GDM1 (cell line): ENCODE measurements around the gene ESPNL.

Experiments
- DNase-seq: peaks from one replicate; lab custom pipeline; 2025; lab: John Stamatoyannopoulos, UW

Gene ESPNL

DNA sequence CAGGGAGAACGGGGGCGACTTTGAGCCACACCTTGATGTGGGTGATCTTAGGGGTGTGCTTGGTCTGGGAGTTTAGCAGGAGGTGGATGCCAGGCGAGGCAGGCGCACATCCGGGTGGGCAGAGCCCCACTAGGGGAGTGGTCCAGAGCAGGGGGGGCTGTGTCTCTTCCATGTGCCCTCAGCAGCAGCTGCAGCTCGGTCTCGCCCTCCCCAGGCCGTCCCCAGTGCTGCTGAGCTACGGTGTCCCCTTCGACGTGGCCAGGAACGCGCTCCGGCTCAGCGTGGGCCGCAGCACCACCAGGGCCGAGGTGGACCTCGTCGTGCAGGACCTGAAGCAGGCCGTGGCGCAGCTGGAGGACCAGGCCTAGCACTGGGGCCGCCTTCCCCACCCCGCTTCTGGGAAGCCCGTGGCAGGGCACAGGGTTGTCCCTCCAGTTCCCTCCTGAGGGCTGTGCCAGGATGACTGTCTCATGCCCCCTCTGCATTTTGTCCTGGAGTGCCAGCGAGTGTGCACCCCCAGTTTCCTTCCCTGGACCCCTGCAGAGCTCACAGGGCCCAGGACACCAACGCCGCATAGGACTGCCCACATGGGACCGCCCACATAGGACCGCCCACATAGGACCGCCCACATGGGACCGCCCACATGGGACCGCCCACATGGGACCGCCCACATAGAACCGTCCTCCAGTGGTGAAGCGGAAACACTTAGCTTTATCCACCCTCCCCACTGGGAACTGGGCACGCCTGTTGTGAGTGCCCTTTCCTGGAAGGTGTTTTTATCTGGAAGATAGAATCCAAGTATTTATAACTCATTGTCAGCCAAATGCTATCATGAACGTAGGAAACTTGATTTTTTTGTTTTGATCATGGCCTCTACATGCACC, 1.9 kb upstream of the ESPNL start:
- no peak for DNase-seq

DNA sequence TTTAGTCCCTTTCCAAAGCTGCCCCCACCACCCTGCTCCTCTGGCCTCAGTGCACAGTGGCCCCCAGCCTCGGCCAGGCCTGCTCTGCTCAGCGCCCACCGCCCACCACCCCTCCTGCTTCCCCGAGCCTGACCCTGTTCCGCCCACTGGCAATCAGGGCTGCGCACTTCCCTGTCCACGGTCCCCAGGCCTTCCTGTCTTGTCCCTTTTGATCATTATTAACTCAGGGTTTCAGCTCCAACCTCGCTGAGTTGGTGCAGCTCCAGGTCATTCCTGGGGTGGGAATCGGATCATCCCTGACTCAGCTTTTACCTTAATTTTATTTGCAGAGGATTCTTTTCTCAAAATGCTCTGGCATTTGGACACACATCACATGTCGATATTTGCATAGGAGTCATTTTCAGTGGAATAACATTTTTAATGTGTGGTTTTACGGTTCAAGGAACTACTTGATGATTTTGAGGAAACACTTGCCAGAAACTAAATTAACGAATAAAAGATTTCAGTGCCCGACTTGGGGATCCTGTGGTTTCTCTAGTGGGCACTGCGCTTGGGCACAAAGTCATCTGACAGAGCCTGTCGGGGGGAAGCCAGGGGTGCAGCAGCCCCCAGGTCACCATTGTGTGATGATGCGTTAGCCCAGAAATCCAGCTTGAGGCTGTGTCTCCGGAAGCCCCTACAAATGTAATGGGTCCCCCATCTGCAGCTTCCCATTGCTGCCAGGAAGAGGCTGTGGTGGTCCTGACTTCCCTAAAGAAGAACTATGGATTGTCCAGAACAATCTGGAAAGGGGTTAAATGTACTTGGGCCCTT, 1.0 kb upstream of the ESPNL start:
- DNase-seq = no peak

DNA sequence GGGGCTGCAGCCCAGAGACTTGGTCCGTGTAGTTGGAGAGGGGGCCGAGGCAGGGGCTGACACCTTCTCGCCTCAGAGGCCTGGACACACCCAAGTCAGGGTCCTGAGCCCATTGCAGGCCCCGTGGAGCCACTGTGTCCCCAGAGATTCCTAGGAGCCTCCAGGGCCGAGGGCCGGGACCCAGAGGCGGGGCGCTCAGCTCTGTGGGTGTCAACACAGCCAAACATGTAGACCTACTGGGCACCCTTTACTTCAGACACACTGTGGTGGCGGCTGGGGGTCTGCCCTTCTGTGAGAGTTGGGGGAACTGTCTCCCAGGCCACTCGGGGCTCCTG, 459 bp upstream of the ESPNL start:
- DNase-seq = no peak

DNA sequence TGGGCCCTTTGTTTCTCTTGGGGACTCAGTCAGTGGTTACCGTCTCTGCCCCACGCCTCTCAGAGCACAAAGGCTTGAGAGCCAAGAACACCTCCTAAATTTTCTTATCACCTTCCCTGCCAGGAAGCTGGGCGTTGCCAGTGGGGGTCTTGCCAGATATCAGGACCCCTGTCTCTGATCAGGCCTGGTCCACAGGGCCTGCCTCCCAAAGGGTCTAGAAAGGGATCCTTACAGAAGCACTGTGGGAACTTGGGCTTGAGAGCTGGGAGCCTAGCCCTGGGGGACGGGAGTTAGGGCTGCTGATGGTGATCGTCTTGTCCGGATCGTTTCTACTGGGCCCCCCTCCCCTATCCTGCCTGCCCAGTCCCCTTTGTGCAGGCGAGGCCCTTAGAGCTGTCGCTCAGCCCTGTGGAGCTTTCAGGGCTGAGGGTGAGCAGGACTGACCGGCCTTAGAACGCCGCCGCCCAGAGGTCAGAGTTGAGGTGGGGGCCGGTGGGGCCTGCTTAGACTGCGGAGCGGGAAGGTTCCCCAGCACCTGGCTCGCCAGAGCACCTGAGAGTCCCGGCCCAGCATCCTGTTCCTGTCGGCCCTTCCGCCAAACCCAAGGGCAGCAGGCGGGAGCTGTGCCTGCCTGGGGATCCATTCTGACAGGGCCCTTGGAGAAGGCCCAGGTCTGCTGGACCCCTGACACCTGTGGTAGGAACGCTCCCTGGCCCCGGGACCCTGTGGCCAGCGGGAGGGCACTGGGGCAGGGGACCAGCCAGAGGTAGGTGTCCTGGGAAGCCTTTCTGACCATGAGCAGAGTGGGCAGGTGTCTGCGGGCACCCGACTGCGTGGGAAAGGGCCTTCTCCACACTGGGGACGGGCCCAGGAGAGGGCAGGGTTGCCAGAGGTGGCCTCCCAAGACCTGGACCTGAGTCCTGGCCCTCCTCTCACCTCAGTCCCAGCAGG, 956 bp downstream of the ESPNL start:
- DNase-seq = no peak

DNA sequence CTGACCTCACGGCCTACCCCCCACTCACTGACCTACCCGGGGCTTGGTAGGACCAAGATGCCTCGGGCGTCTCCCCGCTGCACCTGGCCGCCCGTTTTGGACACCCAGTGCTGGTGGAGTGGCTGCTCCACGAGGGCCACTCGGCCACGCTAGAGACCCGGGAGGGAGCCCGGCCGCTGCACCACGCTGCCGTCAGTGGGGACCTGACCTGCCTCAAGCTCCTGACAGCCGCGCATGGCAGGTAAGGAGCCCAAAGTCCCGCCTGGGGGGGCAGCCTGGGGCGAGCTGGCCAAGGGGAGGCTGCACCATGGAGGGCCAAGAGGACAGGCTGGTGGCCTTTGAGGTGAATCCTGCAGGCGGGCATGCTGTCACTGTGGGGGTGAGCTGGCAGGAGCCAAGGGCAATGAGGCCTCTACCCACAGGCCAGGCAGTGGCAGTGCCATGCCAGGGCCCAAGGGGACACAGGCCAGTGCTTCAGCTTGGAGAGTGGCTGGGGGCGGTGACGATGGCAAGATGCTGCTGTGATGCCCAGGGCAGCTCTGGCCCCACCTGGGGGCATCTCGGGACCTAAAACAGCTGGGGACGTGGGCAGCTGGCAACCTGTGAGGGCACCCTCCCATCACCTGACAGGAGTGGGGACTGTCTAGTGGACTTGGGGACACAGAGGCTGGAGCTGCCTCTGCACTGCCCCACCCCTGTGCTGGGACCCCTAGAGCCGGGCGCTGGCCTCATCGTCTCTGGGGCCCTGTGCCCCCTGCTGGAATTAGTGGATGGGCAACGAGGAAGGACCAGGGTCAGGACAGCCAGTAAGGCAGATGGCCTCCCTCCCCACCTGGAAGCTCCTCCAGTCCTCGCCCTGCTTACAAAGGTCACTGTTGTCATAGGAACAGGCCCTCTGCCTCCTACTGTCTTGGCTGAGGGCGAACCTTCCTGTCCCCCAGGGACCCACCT, 2.0 kb downstream of the ESPNL start:
- no peak for DNase-seq

DNA sequence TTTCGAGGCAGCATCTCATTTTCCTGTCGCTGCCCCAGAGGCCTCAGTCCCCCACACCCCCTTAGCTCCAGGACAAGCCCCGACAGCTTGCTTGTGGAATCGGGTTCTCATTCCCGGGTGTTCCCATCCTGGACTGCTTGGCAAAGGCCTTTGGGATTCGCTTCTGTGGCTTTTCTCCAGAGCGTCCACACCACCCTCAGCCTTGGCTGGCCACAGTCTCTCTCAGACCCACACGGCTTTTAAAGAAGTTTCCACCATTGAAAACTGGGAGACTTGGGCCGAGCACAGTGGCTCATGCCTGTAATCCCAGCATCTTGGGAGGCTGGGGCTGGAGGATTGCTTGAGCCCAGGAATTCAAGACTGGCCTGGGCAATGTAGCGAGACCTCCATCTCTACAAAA, 2.7 kb downstream of the ESPNL start:
- no peak for DNase-seq

DNA sequence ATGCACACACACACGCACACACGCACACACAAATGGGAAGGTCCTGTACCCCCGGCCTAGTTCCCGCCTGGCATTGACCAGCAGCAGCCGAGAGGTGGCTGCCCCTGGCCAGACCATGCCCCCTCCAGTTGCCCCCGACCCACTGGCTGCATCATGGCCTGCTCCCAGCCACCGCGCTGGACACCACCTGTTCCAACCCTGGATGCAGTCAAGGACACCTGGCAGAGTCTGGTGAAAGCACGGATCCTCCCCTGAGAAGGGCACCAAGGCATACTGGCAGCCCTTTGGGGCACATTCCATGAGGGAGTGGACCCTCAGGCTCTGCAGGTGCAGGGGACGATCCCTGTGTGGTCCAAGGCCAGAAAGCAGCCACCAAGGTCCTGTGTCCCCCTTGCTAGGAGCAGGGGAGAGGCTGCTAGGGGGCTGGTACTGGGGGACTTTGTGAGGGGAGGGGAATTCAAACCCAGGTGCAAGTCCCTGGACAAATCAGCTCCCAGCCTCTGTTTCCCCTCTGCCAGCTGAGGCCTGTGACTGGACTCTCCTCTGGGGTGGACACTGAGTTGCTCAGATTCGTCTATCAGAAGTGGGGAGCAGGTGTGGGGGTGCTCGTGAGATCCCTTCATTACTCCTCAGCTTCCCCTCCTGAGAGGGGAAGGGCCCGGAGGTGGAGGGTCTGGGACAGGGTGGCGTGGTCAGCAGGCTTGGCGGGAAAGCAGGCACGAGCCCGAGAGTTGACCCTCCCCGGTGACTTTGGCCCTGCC, 3.5 kb downstream of the ESPNL start:
- DNase-seq = no peak

DNA sequence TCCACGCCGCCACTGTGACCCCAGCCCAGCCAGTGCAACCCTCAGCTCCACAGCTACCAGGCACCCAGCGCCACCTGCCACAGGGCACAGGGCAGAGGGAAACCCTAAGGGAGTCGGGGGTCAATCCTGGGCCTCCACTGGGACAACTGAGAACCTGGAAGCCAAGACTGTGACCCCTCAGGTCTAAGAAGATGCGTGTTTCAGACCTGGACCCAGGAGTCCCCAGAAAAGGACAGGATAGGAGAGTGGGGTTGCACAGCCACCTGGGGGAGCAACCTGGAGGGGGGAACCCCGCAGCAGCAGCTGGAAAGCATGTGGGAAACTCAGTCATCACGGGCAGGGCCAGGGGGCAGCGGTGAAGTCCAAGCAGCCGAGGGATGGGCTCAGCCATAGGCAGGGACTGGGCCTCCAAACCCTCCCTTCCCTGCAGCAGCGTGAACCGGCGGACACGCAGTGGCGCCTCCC, 4.1 kb downstream of the ESPNL start:
- no peak for DNase-seq

DNA sequence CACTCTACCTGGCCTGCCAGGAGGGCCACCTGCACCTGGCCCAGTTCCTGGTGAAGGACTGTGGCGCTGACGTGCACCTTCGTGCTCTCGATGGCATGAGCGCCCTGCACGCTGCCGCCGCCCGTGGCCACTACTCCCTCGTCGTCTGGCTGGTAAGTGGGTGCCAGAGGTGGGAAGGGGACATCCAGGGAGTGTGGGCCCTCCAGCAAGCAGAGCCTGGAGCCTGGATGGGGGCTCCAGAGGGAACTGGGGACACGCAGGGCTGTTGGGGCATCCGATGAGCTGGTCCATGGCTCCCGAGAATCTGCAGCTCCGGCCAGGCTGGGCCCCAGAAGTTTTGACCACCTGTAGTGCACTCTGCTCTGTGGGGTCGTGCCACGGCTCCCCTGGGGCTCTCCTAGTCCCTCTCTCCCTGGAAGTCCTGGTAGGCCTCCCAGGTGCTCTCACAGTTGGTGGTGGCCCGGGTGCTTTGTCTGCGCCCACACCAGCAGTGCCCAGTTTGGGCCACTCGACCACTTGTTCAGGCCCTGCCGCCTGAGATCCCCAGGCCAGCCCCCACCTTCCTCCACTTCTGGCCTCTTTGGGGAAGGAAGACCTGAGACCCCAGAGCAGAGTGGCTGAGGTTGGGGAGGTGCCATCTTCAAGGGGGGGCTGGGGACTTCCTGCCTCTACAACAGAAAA, 4.7 kb downstream of the ESPNL start:
- DNase-seq = no peak

DNA sequence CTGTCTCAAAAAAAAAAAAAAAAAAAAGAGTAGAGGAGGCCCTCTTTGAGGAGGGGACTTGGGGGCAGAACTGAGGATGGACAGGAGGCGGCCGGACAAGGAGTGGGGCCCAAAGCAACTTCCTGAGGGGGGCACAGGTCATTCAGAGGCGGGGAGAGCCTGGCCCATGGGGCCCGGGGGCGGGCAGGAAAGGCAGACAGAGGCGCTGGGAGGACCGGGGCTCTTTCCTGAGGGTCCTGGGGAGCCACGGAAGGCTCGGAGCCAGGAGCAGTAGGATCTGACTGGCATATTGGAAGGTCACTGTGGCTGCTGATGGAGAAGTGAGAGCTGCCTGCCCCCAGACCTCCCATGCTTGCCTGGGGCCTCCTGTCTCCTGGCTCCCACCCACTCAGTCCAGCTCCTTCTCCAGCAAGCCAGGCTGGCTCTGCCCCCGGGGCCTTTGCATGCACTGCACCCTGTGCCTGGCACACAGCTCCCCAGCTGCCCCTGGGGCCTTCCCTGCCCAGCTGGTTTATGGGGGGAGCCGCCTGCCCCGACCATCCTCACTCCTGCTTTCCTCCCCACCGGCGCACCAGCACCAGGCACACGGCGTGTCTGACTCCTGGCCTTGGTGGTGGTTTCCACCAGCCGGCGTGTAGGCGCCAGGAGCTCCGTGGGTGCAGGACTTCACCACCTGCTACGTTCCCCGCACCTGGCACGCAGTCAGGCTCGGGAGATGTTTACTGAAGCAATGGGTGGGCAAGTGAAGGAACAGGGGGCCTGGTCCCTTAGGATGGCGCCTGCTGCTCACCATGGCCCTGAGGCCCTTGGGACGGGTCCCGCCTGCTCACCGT, 5.6 kb downstream of the ESPNL start:
- DNase-seq = no peak

DNA sequence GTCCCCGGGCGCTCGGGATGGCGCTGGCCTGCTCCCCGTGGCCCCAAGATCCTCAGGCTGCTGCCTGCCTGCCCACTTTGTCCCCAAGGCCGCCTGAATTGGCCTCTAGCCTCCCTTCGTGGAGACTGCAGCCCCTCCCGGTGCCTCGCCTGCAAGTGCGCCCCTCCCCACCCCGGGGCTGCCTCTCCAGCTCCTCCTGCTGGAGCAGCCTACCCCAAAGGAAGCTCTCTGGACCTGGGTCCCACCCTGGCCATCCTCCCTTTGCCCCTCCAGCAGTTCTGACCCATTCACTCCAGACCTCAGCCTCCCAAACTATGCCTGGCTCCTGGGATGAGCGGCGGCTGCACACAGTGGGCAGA, 6.2 kb downstream of the ESPNL start:
- DNase-seq = no peak

DNA sequence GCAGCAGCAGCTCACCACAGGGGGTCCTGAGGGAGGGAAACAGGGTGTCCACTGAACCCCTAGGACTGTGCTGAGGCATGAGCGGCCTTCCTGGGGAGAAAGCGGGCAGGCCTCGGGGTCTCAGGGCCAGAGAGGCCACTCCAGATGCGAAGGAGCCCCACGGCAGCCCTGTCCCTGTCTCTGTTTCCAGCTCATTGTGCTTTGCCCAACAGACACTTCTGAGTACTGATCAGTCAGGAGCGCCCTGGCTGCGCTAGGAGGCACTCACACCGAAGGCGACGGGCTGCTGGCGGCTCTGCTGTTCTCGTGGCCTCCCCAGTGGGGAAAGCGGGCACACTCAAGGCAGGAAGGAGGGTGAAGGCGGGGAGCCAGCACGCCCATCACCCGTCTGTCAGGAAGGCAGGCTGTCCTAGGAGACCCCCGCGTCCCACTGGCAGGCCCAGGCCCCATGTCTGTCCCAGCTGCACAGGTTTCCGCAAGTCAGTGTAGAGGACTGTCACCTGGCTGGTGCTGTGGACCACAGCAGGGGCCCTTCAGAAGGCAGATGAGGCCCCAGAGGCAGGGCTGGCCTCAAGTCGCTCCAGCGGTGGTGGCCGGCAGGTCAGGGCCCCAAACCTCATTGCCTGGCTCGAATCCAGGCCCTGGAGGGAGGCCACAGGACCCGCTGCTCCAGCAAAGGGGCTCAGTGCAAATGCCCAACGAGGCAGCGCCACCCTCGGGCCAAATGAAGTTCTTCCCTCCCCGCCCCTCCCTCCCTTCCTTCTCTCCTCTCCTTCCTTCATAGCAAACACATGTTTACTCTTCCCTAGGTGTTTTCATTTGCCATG, 6.8 kb downstream of the ESPNL start:
- DNase-seq = no peak

DNA sequence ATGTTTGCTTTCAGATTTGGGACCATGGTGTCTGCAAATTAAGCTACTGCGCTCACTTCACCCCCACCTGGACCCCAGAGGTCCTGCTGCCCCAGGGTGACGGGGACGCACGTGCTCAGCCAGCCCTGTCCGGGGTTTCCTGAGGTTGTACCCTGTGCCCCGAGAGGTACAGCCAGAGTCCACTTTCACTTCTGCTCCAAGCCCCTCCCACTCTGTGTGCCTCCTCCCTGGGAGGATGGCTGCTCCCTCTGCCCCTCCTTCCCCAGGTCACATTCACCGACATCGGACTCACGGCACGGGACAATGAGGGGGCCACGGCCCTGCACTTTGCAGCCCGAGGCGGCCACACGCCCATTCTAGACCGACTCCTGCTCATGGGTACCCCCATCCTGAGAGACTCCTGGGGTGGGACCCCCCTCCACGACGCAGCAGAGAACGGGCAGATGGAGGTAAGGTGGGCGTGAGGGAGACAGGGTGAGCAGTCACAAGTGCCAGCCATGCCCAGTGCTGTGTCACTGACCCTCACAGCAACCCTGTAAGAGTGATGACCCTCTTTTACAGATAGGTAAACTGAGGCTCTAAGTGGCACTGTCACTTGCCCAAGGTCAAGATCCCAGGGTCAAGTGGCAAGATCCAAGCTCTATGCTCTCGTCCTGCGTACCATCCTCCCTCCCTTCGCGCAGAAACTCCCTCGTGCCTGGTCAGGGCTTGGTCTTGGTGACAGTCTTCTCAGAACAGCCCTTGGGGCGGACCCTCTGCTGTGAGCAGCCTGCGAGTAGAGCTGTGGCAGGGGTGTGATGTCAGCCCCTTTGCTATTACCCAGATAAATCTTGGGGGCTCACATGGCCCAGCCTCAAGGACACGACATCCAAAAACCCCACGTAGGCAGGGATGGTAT, 7.6 kb downstream of the ESPNL start:
- DNase-seq = no peak

DNA sequence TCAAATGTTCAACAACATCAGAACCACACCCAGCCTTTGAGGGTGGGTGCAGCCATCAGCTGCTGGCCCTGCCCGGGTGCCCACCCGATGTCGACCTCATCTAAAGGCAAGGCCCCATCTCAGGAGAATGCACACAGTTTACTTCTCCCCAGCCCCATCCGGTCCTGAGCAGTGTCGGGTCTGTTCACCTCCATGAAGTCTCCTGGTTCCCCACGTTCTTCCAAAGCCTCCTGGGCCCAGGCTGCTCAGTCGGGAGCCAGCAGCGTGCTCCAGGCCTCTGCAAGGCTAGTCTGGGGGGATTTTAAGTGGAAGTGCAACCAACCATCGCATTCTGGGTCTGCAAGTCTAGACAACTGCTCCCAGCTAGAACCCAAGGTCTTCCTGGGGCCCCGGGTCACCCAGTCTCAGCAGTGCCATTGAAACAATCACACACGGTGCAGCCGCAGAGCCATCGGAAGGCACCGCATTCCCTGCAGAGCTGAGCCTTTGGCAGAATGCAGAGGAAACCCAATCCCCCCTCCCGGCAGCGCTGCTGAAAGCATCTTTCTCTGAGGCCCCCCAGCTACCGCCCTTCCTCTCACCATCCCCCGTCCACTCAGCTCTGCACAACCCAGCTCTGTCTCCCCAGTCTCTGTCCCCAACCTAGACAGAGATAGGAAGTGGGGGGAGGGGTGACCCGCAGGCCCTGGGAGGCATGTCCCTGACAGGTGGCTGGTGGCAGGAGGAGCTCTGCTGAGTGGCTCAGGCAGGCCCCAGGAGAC, 8.5 kb downstream of the ESPNL start:
- no peak for DNase-seq

DNA sequence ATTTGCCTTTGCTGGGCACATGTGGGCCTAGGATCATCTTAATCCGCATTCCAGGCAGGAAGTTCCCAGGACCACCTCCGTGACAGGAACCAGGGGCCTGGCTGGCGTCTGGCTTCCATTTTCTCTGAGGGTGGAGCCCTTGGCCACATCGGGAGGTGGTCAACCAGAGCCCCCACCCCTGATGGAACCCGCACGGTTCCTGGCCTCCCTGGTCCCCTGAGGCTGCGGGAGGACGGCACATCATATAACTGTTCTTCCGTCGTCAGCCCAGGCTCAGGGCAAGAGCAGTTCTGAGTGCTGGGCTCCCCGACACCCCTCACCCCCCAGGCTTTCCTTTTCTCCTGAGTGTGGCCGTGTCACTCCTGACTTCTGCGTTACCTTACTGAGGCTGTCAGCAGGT, 13.5 kb downstream of the ESPNL start:
- DNase-seq = no peak

DNA sequence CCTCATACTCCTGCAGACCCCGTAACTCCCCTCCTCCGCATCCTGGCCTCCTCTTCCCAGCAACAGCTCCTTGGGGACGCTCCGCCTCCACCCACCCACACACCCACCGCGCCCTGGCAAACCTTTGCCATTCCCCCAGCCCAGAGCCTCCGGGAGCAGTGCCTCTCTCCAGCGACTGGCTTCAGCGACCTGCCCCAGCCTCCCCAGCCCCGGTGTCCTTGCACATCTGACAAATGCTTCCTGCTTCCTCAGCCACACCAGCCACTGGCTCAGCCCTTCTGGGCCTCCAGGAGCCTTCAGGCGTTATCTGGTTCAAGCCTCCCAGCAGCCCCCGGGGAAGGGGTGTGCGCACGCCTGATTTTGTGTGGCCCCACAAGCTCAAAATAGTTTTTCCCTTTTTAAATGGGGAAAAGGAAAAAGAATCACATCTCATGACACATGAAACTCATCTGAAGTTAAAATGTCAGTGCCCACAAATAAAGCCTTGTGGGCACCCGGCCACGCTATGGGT, 14.2 kb downstream of the ESPNL start:
- DNase-seq = no peak
